Ovary (tissue), 9 donors: ENCODE data around the gene MYH15. TPM values are rescaled to one million over a fixed set of nuclear protein-coding genes. Genes with fewer than 3 reads are reported as not detected.

ENCODE experiments used
- DNase-seq, 5 donors: peaks; one replicate each; pipeline ENCODE4 v3.0.0-alpha.2; 2019 to 2020
- H3K27ac ChIP-seq, 2 donors: fragments of 200-600 bp; one replicate each; pipeline versions ENCODE4 v1.5.1 to v1.8.0; 2019 to 2022
- H3K27me3 ChIP-seq: fragments of 200-600 bp; one replicate; pipeline ENCODE4 v1.8.0; 2022
- H3K36me3 ChIP-seq: fragments of 200-600 bp; sonication (generic); one replicate; pipeline ENCODE4 v1.5.1; 2019
- H3K4me1 ChIP-seq: one replicate; pipeline ENCODE4 v1.8.1; 2013; ENCODE audit warnings: mild to moderate bottlenecking, moderate library complexity; ENCODE audit not compliant: insufficient read depth
- H3K4me3 ChIP-seq: fragments of 200-600 bp; sonication (generic); one replicate; pipeline ENCODE4 v1.5.1; 2017
- H3K9me3 ChIP-seq, 2 donors: fragments of 200-600 bp in 1 of 2; sonication (generic) in 1 of 2; one replicate each; pipeline versions ENCODE4 v1.5.1 to v1.8.1; 2013 to 2019; ENCODE audit warnings: mild to moderate bottlenecking in 1 of 2, moderate library complexity in 1 of 2
- CTCF ChIP-seq, 3 donors: fragments of 450-650 bp in 2 of 3; fragments of 200-600 bp in 1 of 3; IDR thresholded peaks; one replicate each; pipeline versions ENCODE4 v1.5.1 to v1.8.0; 2016 to 2022; ENCODE audit warnings: antibody characterized with exemption in 3 of 3, mild to moderate bottlenecking in 1 of 3
- EP300 ChIP-seq: sonication (generic); formaldehyde crosslinking; IDR thresholded peaks from one replicate; pipeline ENCODE4 v1.6.1; 2017; ENCODE audit warnings: antibody characterized with exemption
- POLR2A ChIP-seq: fragments of 450-650 bp; IDR thresholded peaks from one replicate; pipeline ENCODE4 v1.6.1; 2017; ENCODE audit warnings: antibody characterized with exemption, mild to moderate bottlenecking, moderate library complexity
- WGBS, 3 donors: extraction: QIAGEN DNeasy Blood & Tissue Kit in 1 of 3; methylation state at CpG; one replicate each; pipeline versions ENCODE4 v1.1.5 to v1.1.7; 2013 to 2017; 5-methylcytosine and 5-hydroxymethylcytosine counted together
- intact Hi-C, 4 donors: fragments of 100-400 bp; cut with DNase I; formaldehyde crosslinking; loops; one replicate each; pipeline versions ENCODE4 v1.11.0 to v1.15.1; 2022 to 2023
- polyA plus RNA-seq, 2 donors: library from polyadenylated mRNA; stranded (reverse); fragments of 200-250 nt in 1 of 2; fragments of 350-450 nt in 1 of 2; fragmentation: Illumina TruSeq in 1 of 2; extraction: RNeasy Lipid Tissue Mini Kit (QIAGEN cat#74804) in 1 of 2; gene quantifications; one replicate each; pipeline ENCODE4 v1.2.3, GENCODE V29; 2013 to 2014
- total RNA-seq, 7 donors: library from RNA; depleted of rRNA in 2 of 7; stranded (reverse); fragments of >200 nt in 2 of 7; fragmentation: NEBNext Ultra II Directional in 3 of 7; extraction: Animal tissue kit (Norgen Biotek cat#: 25700) in 3 of 7; gene quantifications; one replicate each; pipeline versions ENCODE4 v1.1.0 to v1.2.4, GENCODE V29; 2016 to 2023
- donor health status: DM: no; HTN: no; CAD: no; lungs with moderate emphysema.
- donor health status: DM: no; HTN: no; CAD: no.
- donor health status: Bipolar disorder and iron deficiency.
- donor health status: DM: yes; HTN: yes; CAD: no.
- donor health status: DM: no; HTN: no; CAD: no.
- donor health status: DM: yes; HTN: yes; CAD: no.

Gene MYH15
- total and polyA plus RNA-seq, 9 donors: 0.05 to 0.57 (median 0.11) TPM; not detected in 3

GRCh38 chr3:108396336-108396735, 114.1 kb downstream of the MYH15 start:
- Histone ChIP-seq H3K36me3 (no peaks in the 10 kb centered on the region), H3K4me1 (no peaks in the 10 kb centered on the region), H3K4me3 (no peak overlapping the region), H3K27me3 (no peaks in the 10 kb centered on the region), H3K9me3 (no peaks in the 10 kb centered on the region), H3K27ac (no peak overlapping the region)
- intact Hi-C loops: no loop called here
- 82 to 92% (median 85%) methylated on average over 1 of the region's 1 CpG for WGBS, 3 donors
- no peak for TF ChIP-seq EP300
- TF ChIP-seq CTCF (IDR thresholded peaks at IDR 0.05): no peak
- TF ChIP-seq POLR2A: no peak
- DNase-seq: no peak

GRCh38 chr3:108394563-108394962, 115.8 kb downstream of the MYH15 start:
- Histone ChIP-seq H3K36me3 (no peaks in the 10 kb centered on the region), H3K9me3 (no peaks in the 10 kb centered on the region), H3K4me3 (no peak overlapping the region), H3K27ac (no peak overlapping the region), H3K4me1 (no peaks in the 10 kb centered on the region), H3K27me3 (no peaks in the 10 kb centered on the region)
- no peak for TF ChIP-seq POLR2A
- no peak for TF ChIP-seq CTCF (IDR thresholded peaks at IDR 0.05)
- TF ChIP-seq EP300: no peak
- no peak for DNase-seq
- 66 to 79% (median 72%) methylated on average over 3 of the region's 3 CpGs for WGBS, 3 donors
- intact Hi-C loops: no loop called here

GRCh38 chr3:108394016-108394415, 116.4 kb downstream of the MYH15 start:
- DNase-seq: no peak
- 89 to 100% (median 93%) methylated on average over 2 of the region's 2 CpGs for WGBS, 3 donors

GRCh38 chr3:108393128-108393900, 117.1 kb downstream of the MYH15 start:
- Histone ChIP-seq H3K9me3 (no peaks in the 10 kb centered on the region), H3K36me3 (no peaks in the 10 kb centered on the region), H3K27ac (no peak overlapping the region), H3K27me3 (no peaks in the 10 kb centered on the region), H3K4me1 (no peaks in the 10 kb centered on the region), H3K4me3 (no peak overlapping the region)
- TF ChIP-seq POLR2A: no peak
- intact Hi-C loops: no loop called here
- DNase-seq: no peak
- WGBS, 3 donors: 64 to 66% (median 64%) methylated on average over 3 of the region's 3 CpGs

More at GRCh38 chr3:108394016-108394415, 116.4 kb downstream of the MYH15 start:
- Histone ChIP-seq H3K36me3 (no peaks in the 10 kb centered on the region), H3K27me3 (no peaks in the 10 kb centered on the region), H3K9me3 (no peaks in the 10 kb centered on the region), H3K4me3 (no peak overlapping the region), H3K4me1 (no peaks in the 10 kb centered on the region), H3K27ac (no peak overlapping the region)
- intact Hi-C loops: no loop called here
- TF ChIP-seq POLR2A (no peak), EP300 (no peak)

- intact Hi-C loops: no loop called here
- Histone ChIP-seq H3K9me3 (no peaks in the 10 kb centered on the region), H3K36me3 (no peaks in the 10 kb centered on the region), H3K27me3 (no peaks in the 10 kb centered on the region), H3K4me3 (no peak overlapping the region), H3K4me1 (no peaks in the 10 kb centered on the region), H3K27ac (no peak overlapping the region)
- DNase-seq: no peak
- WGBS, 3 donors: 65 to 88% (median 68%) methylated on average over 3 of the region's 3 CpGs
- TF ChIP-seq EP300 (no peak), POLR2A (no peak), CTCF (IDR thresholded peaks at IDR 0.05) (no peak)
These were observed 118.3 kb downstream of the MYH15 start for GRCh38 chr3:108391917-108392593.
